ENCODE results near the gene PIK3R2. TPM values are rescaled to one million over a fixed set of nuclear protein-coding genes. Genes with fewer than 3 reads are reported as not detected.
"Not testable (repeated sequence)": the region's sequence is repeated elsewhere in the genome, so short reads cannot be mapped to it uniquely, and the experiment has no call there.

Gene PIK3R2
- total RNA-seq, 2 donors from 2014 or later = 11.5 to 13.0 TPM

DNA sequence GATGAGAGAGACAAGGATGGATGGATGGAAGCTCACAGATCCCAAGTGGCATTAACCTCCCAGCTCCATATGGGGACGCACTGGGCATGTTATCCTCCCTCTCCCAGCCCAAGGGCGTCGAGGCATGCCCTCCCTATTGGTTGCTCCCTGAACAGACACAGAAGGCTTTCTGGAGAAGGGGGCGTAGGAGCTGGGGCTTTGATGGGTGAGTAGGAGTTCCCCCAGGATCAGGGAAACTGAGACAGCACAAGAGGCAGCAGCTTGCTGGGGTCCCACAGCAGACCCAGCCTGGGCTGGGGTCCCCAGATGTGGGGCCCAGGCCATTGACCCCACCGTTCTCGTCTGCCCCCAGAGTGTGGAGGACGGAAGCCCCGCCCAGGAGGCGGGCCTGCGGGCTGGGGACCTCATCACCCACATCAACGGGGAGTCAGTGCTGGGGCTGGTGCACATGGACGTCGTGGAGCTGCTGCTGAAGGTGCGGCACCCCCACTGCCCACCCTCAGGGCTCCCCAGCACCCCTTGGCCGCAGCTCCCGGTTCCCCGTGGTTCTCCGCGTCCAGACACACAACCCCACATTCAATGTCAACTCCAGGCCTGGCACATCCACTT, 7.5 kb upstream of the PIK3R2 start:
- DNase-seq (ENCODE audit: low spot score) = no peak
- intact Hi-C loops (cut with DNase I) = no loop called here

DNA sequence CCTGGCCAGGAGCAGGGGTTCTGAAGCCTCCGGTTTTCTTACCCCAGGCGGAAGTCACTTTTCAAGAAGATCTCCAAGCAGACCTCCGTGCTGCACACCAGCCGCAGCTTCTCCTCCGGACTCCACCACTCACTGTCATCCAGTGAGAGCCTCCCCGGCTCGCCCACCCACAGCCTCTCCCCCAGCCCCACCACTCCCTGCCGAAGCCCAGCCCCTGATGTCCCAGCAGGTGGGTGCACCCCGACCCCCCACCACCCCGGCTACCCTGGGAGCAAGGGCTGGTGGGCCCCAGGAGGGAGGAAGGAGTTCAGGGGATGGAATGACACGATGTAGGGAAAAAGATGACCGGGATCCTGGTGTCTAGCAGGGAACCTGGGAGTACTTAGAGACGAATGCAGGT, 5.6 kb upstream of the PIK3R2 start:
- intact Hi-C loops (cut with DNase I) = no loop called here
- DNase-seq (ENCODE audit: low spot score) = no peak

DNA sequence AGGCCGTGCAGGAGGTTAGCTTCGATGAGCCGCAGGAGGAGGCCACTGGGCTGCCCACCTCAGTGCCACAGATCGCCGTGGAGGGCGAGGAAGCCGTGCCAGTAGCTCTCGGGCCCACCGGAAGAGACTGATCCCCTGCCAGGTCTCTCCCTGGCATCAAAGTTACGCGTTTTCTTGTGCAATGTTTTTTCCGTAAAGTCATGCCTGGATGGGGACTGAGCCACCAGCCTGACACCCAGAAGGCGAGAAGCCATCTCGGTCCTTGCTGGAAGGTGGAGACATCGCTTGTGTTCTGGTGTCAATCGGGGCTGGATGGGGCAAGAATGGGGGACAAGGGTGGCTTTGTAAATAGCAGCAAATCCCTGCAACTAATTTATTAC, 3.4 kb upstream of the PIK3R2 start:
- intact Hi-C loops (cut with DNase I) = no loop called here
- no peak for DNase-seq (ENCODE audit: low spot score)

DNA sequence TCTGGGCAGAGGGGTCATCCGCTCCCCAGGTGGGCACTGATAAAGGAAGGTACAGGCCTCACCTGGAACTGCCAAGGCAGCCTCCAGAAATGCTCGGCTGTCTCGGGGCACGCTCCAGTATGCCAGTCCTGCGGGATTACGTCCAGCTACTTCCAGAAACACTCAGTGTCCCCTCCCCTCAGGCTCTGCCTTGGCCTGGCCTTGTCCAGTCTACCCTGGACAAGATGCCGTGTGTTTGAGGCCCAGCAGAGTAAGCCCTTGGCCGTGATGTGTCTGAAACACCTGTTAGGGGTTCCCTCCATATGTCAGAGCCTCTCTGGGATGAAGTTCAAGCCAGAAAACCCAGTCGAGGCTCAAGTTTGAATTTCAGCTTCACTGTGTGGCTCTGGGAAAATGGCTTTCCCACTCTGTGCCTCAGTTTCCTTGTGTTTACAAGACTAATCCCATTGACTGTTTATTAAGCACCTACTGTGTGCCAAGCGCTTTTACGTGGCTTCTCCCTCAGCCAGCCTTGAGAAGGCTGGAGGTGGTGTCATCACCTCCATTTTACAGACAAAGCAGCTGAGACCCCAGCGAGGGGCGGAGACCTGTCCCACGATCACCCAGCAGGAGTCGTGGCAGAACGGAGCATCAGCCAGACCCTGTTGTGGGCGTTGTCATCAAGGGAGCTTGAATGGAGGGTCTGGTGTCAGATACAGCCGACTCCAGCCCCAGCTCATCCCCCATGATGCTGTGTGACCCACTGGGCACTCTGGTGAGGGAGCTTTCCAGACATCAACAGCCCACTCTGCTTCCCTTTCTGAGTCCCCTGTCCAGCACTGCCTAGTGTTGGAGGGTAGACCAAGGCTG, 2.0 kb upstream of the PIK3R2 start:
- intact Hi-C loops (cut with DNase I) = no loop called here

DNA sequence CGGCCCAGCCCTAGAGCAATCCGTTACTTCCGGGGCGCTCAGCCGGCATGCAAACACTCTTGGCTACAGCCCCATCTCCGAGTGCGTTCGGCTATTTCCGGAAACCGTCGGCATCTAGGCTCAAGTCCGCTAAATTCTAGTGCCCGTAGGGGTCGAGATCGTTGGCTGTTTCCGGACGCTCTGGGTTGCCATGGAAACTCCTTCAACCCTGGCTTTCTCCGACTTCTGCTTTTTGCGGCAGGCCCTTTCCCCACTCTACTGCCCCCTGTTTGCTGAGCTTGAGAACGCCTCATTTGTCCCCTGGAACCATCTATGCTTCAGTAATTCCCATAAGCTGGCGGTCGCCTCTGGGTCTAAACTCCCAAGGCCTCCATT, 534 bp upstream of the PIK3R2 start:
- intact Hi-C loops (cut with DNase I) = no loop called here
- DNase-seq (ENCODE audit: low spot score) = peak; percentile 99

More for the DNA sequence above, 2.0 kb upstream of the PIK3R2 start:
- DNase-seq (ENCODE audit: low spot score) = no peak

DNA sequence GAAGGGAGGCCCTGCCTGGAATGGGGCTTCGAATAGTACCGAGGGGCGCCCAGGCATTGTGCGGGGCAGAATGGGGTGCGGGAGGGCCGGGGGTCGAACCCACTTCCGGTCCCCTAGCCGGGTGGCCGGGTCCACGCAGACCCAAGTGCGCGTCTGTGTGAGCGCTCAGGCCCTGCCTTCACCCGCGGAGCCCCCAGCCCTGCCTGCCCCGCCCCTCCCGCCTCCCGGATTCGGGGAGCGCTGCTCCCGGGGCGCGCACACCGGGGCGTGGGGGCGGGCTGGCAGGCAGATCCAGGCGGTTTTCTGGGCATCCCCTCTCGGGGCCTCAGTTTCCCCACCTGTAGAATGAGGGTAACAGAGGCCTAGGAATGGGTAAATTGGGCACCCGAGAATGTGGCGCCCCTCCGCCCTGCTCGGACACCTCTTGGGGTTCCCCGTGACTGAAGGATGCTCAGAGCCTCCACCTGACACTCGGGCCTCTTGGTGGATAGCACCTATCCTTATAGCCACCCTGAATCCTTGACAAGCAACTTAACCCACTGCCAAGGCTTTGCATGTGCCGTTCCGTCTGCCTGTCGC, 682 bp downstream of the PIK3R2 start:
- no peak for DNase-seq (ENCODE audit: low spot score)
- intact Hi-C loops (cut with DNase I) = no loop called here

DNA sequence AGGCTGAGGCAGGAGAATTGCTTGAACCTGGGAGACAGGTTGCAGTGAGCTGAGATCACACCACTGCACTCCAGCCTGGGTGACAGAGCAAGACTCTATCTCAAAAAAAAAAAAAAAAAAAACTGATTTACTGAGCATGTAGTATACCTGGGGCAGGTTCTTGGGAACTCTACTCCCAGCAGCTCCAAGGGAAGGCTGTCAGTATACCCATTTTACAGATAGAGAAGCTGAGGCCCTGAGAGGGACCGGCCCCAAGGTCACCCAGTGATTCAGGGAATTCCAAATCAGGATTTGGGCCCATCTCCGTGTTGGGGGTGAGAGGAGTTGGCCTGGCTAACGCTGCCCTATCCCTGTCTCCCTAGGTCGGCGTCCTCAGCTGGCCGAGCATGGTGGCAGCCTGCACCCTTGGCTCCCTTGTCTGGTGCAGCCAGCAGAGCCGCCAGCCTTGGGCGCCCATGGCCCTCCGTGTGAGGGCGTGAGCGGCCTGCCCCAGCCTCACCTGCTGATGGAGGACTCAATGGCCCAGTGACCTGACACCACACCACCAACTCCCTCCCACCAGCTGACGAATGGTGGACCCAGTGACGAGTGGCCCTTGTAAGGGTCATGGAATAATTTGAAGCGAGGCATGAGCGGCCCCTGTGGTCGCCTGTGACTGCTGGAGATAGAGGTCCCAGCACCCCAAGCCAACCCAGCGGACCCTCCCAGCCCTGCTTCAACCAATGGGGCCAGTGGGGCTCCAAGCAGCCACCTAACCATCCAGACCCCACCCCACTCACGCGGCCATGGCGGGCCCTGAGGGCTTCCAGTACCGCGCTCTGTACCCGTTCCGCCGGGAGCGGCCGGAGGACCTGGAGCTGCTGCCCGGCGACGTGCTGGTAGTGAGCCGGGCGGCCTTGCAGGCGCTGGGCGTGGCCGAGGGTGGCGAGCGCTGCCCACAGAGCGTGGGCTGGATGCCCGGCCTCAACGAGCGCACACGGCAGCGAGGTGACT, 2.4 kb downstream of the PIK3R2 start:
- no peak for DNase-seq (ENCODE audit: low spot score)
- intact Hi-C loops (cut with DNase I) = loop anchor here in 1 of 2 donors (5.0 kb wide), 1 partner anchor 38 kb away; no protein-coding TSS in a partner anchor

DNA sequence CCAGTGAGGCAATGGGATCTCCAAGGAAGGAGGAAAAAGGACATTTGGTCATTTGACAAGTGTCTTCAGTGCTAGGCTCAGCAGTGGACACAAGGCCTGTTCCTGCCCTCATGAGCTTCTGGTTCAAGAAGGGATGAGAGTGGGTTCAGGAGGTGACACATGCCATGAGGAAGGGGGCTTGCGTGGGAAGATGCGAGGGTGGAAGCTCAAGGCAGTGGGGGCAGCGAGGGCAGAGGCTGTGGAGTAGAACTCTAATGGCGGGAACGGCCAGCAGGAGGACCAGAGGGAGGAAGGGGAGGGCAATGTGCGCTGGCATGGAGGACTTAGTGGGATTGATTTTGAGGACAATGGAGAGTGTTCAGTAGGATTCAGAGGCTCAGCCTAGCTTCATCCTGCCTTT, 3.3 kb downstream of the PIK3R2 start:
- intact Hi-C loops (cut with DNase I) = loop anchor here in 1 of 2 donors (5.0 kb wide), 1 partner anchor 39 kb away; no protein-coding TSS in a partner anchor
- no peak for DNase-seq (ENCODE audit: low spot score)

DNA sequence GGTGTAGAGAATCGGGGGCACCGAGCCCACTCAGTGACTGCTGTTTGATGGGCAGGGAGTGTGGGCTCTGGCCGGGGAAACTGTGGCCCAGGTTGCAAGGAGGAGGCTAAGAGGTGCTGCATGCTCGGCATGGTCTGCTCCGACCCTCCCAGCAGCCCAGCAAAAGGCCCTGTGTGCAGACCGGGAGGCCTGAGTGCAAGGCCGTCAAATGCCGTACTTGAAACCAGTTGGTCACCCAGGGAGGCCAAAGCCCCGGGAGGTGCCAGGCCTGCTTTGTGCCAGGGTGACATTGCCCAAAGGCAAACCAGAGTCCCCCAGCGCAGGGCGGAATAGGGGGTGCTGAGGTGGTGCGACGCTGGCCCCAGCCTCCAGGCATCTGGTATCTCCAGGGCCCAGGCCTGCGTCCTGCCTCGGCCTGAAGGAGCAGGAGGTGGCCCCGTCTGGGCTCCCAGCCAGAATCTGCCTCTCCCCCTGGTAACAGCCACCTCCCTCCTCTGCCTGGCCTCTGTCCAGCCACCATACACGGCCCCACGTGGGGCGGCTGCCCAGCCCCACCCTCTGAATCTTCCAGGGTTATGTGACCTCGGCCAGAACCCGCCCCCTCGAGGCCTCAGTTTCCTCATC, 4.0 kb downstream of the PIK3R2 start:
- intact Hi-C loops (cut with DNase I) = loop anchor here in 1 of 2 donors (5.0 kb wide), 1 partner anchor 40 kb away; no protein-coding TSS in a partner anchor
- DNase-seq (ENCODE audit: low spot score) = peak; percentile 92

DNA sequence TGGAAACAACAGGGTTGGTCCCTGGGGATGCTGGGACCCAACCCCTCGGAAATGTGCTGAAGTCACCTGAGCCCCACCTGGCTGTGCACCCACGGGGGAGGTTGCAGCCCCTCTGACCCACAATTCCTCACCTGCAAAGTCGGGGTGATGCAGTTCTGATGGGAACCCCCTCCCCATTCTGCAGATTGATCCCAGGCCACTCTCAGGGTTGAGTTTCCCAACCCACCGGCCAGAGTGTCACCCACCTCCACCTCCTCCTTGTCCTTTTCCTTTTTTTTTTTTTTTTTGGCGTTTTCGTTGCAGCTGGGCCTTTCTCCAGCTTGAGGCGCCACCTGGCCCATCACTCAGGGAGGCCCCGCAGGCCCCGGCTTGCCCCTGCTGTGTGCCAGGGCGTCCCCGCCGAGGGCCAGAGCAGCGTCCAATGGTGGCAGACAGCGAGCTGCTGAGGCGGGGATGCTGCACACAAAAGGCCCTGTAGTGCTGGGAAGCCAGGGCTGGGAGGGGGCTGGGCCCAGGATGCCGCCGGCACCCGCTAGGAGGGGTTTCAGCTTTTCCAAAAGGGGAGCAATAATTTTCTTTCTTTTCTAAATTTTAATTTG, 4.6 kb downstream of the PIK3R2 start:
- no peak for DNase-seq (ENCODE audit: low spot score)
- intact Hi-C loops (cut with DNase I) = loop anchor here in 1 of 2 donors (5.0 kb wide), 1 partner anchor 40 kb away; no protein-coding TSS in a partner anchor

DNA sequence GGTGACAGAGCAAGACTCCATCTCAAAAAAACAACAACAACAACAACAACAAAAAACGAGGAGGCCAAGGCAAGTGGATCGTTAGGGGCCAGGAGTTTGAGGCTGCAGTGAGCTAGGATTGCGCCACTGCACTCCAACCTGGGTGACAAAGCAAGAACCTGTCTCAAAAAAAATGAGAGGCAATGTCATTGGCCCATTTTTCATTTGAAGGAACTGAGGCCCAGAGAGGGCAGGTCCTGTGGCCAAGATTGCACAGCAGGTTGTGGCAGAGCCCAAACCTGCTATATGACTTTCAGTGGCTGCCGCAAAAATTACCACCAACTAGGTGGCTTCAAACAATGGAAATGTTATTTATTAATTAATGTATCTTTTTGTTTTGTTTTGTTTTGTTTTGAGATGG, 5.5 kb downstream of the PIK3R2 start:
- intact Hi-C loops (cut with DNase I) = loop anchor here in 1 of 2 donors (5.0 kb wide), 1 partner anchor 41 kb away; no protein-coding TSS in a partner anchor
- no peak for DNase-seq (ENCODE audit: low spot score)

DNA sequence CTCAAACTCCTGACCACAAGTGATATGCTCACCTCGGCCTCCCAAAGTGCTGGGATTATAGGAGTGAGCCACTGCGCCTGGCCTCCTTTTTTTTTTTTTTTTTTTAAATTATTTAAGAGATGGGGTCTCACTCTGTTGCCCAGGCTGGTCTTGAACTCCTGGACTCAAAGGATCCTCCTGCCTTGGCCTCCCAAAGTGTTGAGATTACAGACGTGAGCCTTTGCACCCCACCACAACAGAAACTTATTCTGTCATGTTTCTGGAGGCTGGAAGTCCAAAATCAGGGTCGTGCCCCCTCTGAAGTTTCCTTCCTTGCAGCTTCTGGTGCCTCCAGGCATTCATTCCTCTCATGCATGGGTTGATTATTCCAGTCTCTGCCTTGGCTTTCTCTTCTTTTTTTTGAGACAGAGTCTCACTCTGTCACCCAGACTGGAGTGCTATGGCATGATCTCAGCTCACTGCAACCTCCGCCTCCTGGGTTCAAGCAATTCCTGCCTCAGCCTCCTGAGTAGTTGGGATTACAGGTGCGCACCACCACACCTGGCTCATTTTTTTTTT, 6.2 kb downstream of the PIK3R2 start:
- intact Hi-C loops (cut with DNase I) = loop anchor here in 1 of 2 donors (5.0 kb wide), 1 partner anchor 42 kb away; no protein-coding TSS in a partner anchor
- not testable (repeated sequence) for DNase-seq (ENCODE audit: low spot score)

DNA sequence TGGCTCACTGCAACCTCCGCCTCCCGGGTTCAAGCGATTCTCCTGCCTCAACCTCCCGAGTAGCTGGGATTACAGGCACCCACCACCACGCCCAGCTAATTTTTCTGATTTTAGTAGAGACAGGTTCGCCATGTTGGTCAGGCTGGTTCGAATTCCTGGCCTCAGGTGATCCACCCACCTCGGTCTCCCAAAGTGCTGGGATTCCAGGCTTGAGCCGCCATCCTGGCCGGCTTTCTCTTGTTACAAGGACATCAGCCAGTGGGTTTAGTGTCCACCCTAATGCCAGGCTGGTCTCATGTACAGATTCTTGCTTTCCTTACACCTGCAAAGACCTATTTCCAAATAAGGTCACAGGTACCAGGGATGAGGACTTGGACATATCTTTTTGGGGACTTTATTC, 6.8 kb downstream of the PIK3R2 start:
- intact Hi-C loops (cut with DNase I) = loop anchor here (2.0 to 5.0 kb wide), 2 partner anchors 43 to 47 kb away; no protein-coding TSS in a partner anchor
- no peak for DNase-seq (ENCODE audit: low spot score)

DNA sequence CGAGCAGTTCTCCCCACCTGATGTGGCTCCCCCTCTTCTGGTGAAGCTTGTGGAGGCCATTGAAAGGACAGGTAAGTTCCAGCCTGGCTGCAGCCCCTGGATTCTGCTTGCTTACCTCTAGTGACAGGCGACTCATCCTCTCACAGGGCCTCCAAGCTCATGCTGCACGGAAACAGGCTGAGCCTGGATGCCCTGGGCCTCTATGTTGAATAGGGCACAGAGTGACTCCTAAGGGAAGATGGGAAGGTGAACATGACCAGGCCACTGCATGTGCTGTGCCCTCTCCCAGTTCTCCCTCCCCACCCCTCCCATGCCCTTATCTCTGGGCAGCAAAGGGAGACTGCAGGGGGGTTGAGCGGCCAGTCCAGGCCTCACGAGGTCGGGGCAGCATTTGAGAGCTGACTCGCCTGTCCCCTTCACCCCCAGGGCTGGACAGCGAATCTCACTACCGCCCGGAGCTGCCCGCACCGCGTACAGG, 7.6 kb downstream of the PIK3R2 start:
- DNase-seq (ENCODE audit: low spot score) = no peak

DNA sequence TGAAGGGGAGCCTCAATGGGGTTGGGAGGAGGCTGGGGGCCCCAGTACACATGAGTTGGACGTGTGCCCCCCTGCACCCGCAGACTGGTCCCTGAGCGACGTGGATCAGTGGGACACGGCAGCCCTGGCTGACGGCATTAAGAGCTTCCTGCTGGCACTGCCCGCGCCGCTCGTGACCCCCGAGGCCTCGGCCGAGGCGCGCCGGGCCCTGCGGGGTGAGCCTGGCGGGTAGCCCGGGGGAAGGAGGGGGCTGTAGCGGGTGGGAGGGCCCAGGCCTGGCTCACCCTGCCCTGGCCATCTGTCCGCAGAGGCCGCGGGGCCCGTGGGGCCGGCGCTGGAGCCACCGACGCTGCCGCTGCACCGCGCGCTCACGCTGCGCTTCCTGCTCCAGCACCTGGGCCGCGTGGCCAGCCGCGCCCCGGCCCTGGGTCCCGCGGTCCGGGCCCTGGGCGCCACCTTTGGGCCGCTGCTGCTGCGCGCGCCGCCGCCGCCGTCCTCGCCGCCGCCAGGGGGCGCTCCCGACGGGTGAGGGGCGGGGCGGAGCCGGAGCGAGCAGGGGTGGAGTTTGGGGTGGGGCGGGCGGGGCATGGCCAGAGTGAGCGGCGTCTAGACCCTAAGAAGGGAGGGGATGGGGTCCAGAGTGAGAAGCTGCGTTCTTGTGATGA, 8.1 kb downstream of the PIK3R2 start:
- intact Hi-C loops (cut with DNase I) = loop anchor here in 1 of 2 donors (2.0 kb wide), 1 partner anchor 48 kb away; no protein-coding TSS in a partner anchor
- DNase-seq (ENCODE audit: low spot score) = peak; percentile 92

More for the DNA sequence above, 7.6 kb downstream of the PIK3R2 start:
- intact Hi-C loops (cut with DNase I) = loop anchor here in 1 of 2 donors (2.0 kb wide), 1 partner anchor 48 kb away; no protein-coding TSS in a partner anchor

DNA sequence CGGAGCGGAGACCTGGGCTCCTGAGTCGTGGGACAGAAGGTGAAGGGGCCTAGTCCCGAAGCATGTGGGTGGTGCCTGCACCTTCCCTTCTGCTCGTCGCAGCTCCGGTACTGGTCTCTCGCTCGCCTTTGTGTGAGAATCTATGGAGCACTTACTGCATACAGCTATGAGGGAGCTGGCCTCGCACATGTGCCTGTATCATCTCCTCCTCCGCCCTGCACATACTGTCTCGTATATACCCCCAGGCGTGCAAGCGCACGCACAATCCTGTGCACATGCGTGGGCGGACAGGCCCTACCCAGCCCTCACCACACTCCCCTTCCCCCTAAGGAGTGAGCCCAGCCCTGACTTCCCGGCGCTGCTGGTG, 8.7 kb downstream of the PIK3R2 start:
- intact Hi-C loops (cut with DNase I) = loop anchor here in 1 of 2 donors (2.0 kb wide), 1 partner anchor 49 kb away; no protein-coding TSS in a partner anchor
- DNase-seq (ENCODE audit: low spot score) = no peak

DNA sequence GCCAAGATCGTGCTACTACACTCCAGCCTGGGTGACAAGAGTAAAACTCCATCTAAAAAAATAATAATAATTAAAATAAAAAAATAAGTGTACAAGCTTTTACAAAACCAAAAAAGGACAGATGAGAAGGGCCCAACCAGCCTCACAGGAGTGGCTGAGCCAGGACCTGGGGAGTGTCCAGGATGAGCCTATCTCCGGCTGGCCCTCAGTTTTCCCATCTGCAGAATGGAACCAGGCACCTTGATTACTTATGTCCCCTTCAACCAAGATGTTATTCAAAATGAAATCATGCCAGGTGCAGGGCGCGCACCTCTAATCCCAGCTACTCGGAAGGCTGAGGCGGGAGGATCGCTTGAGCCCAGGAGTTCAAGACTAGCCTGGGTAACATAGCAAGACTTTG, 11.1 kb downstream of the PIK3R2 start:
- no peak for DNase-seq (ENCODE audit: low spot score)
- intact Hi-C loops (cut with DNase I) = no loop called here

Data from posterior vena cava (tissue), 2 donors.